ENCODE measurements around the gene S100A4.

S100A4 gene

DNA sequence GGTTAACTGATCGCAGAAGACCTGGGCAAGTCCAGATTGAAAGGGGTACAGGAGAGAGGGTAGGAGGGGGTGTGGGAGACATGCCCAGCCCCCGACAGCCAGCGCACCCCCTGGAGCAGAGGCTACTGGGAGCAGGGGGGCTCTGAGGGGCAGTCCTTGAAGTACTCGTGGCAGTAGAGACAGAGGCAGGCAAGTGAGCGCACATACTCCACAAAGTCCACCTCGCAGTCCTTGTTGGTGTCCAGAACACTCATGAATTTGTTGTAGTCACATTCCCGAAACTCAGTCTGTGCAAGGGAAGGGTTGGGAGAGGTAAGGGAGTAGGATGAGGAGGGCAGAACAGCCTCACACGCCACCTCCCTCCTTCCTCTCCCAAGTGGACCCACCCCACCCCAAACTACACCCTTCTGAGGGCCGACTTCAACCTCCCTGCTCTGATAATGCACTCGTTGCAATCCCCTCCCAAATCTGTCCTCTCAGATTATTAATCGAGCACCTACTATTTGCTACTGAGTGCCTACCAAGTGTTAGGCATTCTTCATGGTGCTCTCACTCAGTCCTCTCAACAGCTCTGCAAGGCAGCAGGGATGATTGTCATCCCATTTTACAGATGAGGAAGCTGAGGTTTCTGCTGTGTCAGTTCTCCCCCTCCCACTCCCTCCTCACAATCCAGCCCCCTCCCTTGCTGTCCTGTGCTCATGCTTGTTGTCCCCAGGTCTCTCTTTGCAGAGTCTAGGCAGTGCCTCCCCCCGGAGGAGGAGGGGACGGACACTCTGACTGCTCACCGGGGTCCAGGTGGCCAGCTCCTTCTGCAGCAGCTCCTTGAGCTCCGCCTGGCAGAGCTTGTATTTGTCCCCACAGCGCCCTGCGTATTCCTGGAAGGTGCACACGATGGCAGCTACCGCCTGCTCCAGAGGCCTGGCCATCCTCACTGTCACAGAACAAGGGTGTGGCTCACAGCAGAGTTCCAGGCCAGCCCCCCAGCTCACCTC is 2.2 kb upstream of the S100A4 start:
- DNase-seq (ENCODE audit: low read depth in 2 of 2) = no peak

DNA sequence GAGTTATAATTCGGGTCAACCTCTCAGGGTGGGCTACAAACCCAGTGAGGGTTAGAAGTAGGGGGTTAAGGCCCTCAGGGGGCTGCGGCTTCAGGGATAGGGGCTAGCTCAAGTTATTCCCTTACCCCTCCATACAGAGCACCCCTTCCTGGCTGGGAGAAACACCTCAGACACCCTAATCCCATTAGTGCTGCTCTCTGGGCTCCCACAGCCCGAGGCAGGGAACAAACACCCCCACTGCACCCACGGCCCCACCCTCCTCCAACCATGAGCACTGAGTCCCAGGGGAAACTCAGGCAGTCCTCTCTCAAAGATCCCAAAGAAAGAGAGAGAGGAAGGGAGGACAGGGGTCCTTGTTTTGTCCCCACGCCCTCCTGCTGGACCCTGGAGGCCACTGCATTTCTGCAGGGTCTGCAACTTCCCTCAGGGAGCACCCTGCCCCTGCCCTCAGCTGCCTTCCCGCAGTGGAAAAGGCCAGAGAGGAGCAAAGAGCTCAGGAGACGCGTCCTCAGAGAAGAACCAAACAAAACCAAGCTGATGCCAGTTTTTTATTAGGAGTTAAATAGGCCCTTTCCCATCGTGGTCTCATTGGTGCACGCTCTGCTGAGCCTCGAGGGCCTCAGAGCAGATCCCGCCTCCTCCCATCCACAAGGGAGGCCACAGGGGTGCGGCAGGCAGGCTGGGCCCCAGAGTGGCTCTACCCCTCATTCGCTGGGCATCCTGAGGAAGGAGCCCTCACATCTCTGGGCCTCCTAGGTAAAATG is 1.4 kb upstream of the S100A4 start:
- no peak for DNase-seq (ENCODE audit: low read depth in 2 of 2)

GRCh38 chr1:153546371-153546770 is 765 bp upstream of the S100A4 start:
- no peak for DNase-seq (ENCODE audit: low read depth in 2 of 2)

GRCh38 chr1:153544453-153545066 is 1.0 kb downstream of the S100A4 start:
- DNase-seq (ENCODE audit: low read depth in 2 of 2) = no peak

- no peak for DNase-seq (ENCODE audit: low read depth in 2 of 2)
Measured at GRCh38 chr1:153543736-153544135, 1.9 kb downstream of the S100A4 start.

- no peak for DNase-seq (ENCODE audit: low read depth in 2 of 2)
Measured at GRCh38 chr1:153542956-153543711, 2.5 kb downstream of the S100A4 start.

DNA sequence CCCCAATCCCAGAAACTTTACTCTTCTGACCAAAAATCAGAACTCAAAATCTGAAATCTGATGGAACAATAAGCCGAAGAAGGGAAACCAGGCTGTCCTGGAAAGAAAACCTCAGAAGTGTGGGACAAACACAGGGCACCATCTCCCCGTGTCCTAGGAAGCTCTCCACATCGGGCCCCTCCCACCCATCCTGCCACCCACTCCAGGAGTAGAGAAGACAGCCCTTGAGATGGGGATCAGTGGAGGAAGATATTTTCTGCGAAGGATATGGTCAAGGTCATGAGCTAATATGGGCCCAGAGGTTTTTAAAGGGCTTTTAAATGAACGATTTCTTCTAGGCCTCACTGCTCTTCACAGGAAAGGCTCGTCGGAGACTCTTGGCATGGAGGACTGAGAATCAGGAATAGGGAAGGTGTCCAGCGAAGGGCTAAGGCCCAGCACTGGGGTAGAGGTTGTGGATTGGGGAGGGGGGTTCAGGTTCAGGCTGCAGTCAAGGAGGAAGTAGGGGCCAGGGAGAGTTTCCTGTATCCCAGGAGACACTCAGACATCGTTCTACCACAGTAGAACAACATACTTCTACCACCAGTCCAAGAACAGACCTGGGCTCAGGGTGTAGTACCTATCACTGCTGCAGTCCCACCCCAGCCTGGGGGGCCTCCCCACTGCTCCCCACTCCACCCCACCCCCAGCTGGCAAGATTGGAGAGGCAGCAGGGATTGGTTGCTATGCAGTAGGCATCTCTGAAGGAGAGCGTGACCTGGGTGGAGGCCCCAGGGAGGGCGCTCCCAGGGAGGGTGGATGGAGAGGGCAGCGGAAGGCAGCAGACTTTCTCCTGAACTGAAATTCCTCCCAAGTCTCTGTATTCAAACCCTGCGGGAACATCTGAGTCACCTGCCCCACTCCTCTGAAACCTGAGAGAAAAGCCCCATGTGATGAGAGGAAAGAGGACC is 3.7 kb downstream of the S100A4 start:
- no peak for DNase-seq (ENCODE audit: low read depth in 2 of 2)

DNA sequence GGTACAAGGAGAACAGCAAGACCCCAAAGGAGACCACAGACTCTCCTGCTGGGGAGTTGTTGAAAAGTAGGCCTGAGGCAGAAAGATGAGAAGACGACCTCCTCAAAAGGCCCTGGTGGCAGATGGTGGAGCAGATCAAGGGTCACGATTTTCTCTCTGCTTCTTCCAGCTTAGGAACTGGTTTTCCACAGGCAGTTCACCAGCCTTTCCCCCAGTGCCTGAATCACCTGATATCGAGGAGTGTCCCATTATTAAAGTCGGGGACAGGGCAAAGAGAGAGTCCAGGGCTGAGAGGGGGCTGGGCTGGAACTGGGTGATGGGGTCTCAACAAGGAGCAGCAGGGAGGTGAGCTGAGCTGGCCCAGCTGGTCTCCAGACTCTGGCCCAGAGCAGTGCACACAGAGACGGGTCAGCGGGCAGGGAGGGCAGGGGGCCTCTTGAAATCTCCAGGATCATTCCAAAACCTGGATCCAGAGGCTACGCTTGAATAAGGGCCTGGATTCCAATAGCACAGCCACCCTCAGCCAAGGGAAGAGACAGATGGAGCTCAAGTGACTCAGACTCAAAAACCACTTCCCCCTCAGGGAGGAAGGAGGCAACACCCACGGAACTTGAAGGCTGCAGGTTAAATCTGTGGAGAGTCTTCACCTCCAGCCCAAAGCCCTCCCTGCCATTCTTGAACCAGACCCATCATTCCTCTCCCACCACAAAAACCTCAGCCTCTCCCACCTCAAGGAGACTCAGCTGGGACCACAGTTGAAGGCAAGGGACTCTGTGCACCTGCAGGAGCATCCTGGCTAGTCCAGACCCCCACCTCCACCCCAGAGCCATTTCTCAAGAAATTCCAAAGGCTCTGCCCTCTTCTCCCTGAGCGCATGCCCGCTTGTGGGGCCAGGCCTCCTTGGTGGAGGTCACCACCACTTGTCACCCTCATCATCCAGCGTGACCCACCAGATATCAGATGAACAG is 4.9 kb downstream of the S100A4 start, which contains the start of gene S100A5:
S100A5 (minus strand) TSS at position 541 of the 968 bp plus-strand sequence. CDS start 743 bp downstream, outside the sequence.
- DNase-seq (ENCODE audit: low read depth in 2 of 2) = no peak

DNA sequence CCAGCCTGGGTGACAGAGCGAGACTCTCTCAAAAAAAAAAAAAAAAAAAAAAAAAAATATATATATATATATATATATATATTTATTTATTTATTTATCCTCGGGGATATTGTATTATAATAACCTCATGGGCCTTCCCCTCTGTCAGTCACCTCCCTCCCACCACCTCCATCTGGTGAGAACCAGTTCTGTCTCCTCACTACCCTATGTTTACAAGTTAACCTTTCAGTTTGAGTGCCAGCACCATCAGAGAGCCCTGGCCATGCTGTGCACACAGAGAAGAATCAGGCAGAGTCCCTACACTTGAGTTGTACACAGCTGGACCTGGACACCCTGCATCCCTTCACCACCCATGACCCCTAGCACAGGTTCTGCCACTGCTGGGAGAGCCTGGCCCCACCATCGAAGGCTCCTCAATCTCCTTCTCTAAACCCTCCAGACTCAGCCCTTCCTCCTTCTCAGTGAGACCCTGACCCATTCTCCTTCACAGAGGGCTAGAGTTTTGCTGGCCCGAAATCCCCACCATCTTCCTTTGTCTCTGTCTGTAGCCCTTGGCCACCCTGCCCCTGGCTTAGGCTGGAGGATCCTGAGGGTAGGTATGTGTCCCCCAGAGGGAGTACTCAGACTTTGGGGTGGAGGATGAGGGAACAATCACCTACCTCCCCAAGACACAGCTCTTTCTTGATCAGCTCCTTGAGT is 6.1 kb downstream of the S100A4 start:
- DNase-seq (ENCODE audit: low read depth in 2 of 2) = no peak

- no peak for DNase-seq (ENCODE audit: low read depth in 2 of 2)
Measured at GRCh38 chr1:153538315-153538821, 7.2 kb downstream of the S100A4 start.

- DNase-seq (ENCODE audit: low read depth in 2 of 2) = no peak
Measured at GRCh38 chr1:153537376-153537730, 8.3 kb downstream of the S100A4 start.

DNA sequence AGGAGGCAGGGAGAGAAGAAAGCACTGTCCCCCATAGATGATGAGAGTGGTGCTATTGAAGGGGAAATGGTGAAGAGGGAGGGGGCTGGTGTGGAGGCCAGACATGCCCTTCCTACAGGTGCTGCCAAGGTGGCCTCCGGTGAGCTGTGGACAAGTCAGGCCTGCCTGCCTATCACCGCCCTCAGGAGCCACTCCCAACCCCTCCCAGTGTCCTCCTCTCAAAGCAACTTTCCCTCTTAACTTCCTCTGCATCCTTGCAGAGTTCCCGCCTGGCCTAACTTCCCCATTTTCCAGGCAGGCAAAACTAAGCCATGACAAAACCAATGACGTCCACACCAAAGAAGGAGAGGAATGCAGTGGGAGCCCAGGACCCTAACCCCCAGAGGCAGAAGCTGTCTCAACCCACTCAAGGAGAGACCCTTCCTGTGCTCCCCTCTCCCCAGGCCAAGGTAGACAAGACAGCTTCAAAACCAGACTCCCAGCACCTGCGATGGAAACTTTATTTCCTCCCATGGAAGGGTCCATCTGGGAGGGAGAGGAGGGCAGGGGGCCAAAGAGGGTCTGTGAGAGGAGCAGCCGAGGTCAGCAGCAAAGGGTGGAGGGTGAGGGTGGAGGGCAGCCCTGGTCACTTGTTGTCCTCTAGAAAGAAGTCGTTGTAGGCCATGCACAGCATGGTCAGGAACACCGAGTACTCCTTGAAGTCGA is 8.8 kb downstream of the S100A4 start:
- no peak for DNase-seq (ENCODE audit: low read depth in 2 of 2)

DNA sequence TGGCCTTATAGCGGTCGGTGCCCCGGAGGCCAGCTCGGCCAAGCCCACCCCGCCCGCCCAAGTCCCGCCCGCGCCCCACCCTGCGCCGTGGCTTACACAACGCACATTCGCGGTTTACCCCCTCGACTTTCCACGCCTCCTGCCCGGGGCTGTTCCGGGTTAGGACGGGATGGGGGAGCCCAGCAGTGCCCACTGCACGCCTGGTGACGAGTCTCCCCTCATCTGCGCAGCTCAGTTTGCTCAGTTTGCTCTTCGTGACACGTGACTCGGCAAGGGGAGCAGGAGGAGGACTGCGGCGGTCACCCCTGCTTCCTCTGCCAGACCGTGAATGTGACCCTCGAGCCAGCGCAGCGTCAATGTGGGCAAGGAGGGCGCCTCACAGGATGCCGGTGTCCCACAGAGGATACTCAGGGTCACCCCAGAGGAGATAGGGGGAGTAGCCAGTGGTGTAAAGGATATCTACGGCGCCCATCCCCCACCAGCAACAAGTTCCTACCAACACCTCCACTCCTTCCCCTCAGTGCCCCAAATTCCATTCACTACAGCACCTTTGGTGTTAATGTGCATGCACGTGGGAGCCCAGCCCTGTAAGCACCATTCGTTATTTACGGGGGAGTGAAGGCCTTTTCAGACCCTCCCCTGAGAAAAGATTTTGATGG is 9.5 kb downstream of the S100A4 start:
- peak; percentile 71 to 73 for DNase-seq (ENCODE audit: low read depth in 2 of 2)

GRCh38 chr1:153535242-153536011 is 10.2 kb downstream of the S100A4 start, which contains the start of gene S100A6:
TSS of gene S100A6 (minus strand) at chr1:153535991. CDS start at chr1:153535339, 652 bp downstream.
- no peak for DNase-seq (ENCODE audit: low read depth in 2 of 2)

DNA sequence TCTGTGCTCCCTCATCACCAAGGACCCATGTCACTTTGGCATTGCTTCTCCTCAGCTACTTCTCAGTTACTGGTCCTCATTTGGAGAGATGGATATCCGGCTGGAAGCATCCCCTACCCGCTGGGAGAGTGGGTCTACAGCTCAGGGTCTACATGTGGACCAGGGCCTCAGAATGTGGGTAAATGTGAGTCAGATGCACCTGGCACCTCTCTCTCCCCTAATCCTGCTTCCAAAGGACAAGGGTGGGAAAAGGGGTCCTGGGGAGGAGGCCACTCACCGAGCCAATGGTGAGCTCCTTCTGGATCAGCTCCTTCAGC is 10.7 kb downstream of the S100A4 start:
- DNase-seq (ENCODE audit: low read depth in 2 of 2) = no peak

- no peak for DNase-seq (ENCODE audit: low read depth in 2 of 2)
Measured at GRCh38 chr1:153534226-153534924, 11.2 kb downstream of the S100A4 start.

All from stimulated activated CD8-positive, alpha-beta memory T cell treated with anti-CD3 and anti-CD28 coated beads, Interleukin-2, amount 100 ng/mL, for 1 hour (primary cell).